ENCODE results near the gene COMMD4.

GRCh38 chr15:75358771-75359536 lies 23.1 kb downstream of the COMMD4 start:
- TF ChIP-seq, protein P1, sequence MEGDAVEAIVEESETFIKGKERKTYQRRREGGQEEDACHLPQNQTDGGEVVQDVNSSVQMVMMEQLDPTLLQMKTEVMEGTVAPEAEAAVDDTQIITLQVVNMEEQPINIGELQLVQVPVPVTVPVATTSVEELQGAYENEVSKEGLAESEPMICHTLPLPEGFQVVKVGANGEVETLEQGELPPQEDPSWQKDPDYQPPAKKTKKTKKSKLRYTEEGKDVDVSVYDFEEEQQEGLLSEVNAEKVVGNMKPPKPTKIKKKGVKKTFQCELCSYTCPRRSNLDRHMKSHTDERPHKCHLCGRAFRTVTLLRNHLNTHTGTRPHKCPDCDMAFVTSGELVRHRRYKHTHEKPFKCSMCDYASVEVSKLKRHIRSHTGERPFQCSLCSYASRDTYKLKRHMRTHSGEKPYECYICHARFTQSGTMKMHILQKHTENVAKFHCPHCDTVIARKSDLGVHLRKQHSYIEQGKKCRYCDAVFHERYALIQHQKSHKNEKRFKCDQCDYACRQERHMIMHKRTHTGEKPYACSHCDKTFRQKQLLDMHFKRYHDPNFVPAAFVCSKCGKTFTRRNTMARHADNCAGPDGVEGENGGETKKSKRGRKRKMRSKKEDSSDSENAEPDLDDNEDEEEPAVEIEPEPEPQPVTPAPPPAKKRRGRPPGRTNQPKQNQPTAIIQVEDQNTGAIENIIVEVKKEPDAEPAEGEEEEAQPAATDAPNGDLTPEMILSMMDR (IDR thresholded peaks at IDR 0.05): no peak
- no peak for TF ChIP-seq EP300 (IDR thresholded peaks at IDR 0.05)
